ENCODE measurements around the gene LARP1. TPM values are rescaled to one million over a fixed set of nuclear protein-coding genes. Genes with fewer than 3 reads are reported as not detected.

Gene LARP1
- total RNA-seq, 1 donor from 2014 or later: 249 TPM

- H3K9me3 Mint-ChIP-seq: no peaks in the 10 kb centered on the region
- peak overlapping the region; percentile 27 for H3K27ac Mint-ChIP-seq
- no peaks in the 10 kb centered on the region for H3K27me3 Mint-ChIP-seq (ENCODE audit: low read depth)
- DNase-seq (ENCODE audit: low spot score in 2 of 2, unreplicated experiment in 2 of 2): no peak
- no peak overlapping the region for H3K4me3 Mint-ChIP-seq
- H3K4me1 Mint-ChIP-seq: peaks cover 47% of the 10 kb centered on the region
- no peak for TF ChIP-seq CTCF (IDR thresholded peaks at IDR 0.05; ENCODE audit: unreplicated experiment)
- no peaks in the 10 kb centered on the region for H3K36me3 Mint-ChIP-seq
These were observed 13.0 kb downstream of the LARP1 start for GRCh38 chr5:154768207-154768606.

- no peaks in the 10 kb centered on the region for H3K36me3 Mint-ChIP-seq
- peaks cover 51% of the 10 kb centered on the region for H3K4me1 Mint-ChIP-seq
- no peak for TF ChIP-seq CTCF (IDR thresholded peaks at IDR 0.05; ENCODE audit: unreplicated experiment)
- no peaks in the 10 kb centered on the region for H3K9me3 Mint-ChIP-seq
- no peaks in the 10 kb centered on the region for H3K27me3 Mint-ChIP-seq (ENCODE audit: low read depth)
- no peak for DNase-seq (ENCODE audit: low spot score in 2 of 2, unreplicated experiment in 2 of 2)
- peak overlapping the region; percentile 73 for H3K27ac Mint-ChIP-seq
- no peak overlapping the region for H3K4me3 Mint-ChIP-seq
These were observed 14.9 kb downstream of the LARP1 start for GRCh38 chr5:154770111-154770510.

GRCh38 chr5:154771383-154771901 lies 16.3 kb downstream of the LARP1 start:
- Mint-ChIP-seq H3K9me3 (no peaks in the 10 kb centered on the region), H3K27me3 (ENCODE audit: low read depth) (no peaks in the 10 kb centered on the region), H3K27ac (peak overlapping the region; percentile 90), H3K4me1 (peaks cover 47% of the 10 kb centered on the region), H3K36me3 (no peaks in the 10 kb centered on the region), H3K4me3 (no peak overlapping the region)
- TF ChIP-seq CTCF (IDR thresholded peaks at IDR 0.05; ENCODE audit: unreplicated experiment): no peak
- DNase-seq (ENCODE audit: low spot score in 2 of 2, unreplicated experiment in 2 of 2): no peak

- peaks cover 34% of the 10 kb centered on the region for H3K4me1 Mint-ChIP-seq
- H3K27ac Mint-ChIP-seq: peak overlapping the region; percentile 0
- H3K36me3 Mint-ChIP-seq: no peaks in the 10 kb centered on the region
- DNase-seq (ENCODE audit: low spot score in 2 of 2, unreplicated experiment in 2 of 2): no peak
- H3K27me3 Mint-ChIP-seq (ENCODE audit: low read depth): no peaks in the 10 kb centered on the region
- H3K9me3 Mint-ChIP-seq: no peaks in the 10 kb centered on the region
- no peak overlapping the region for H3K4me3 Mint-ChIP-seq
- TF ChIP-seq CTCF (IDR thresholded peaks at IDR 0.05; ENCODE audit: unreplicated experiment): no peak
These were observed 18.1 kb downstream of the LARP1 start for GRCh38 chr5:154773326-154773725.

- Mint-ChIP-seq H3K9me3 (no peaks in the 10 kb centered on the region), H3K27ac (peak overlapping the region; percentile 78), H3K36me3 (no peaks in the 10 kb centered on the region), H3K27me3 (ENCODE audit: low read depth) (no peaks in the 10 kb centered on the region), H3K4me3 (no peak overlapping the region), H3K4me1 (peaks cover 13% of the 10 kb centered on the region)
- no peak for TF ChIP-seq CTCF (IDR thresholded peaks at IDR 0.05; ENCODE audit: unreplicated experiment)
- DNase-seq (ENCODE audit: low spot score in 2 of 2, unreplicated experiment in 2 of 2): no peak
These were observed 21.0 kb downstream of the LARP1 start for GRCh38 chr5:154776167-154776566.

GRCh38 chr5:154778534-154778933 lies 23.4 kb downstream of the LARP1 start:
- no peak overlapping the region for H3K27ac Mint-ChIP-seq
- no peaks in the 10 kb centered on the region for H3K36me3 Mint-ChIP-seq
- no peaks in the 10 kb centered on the region for H3K27me3 Mint-ChIP-seq (ENCODE audit: low read depth)
- H3K9me3 Mint-ChIP-seq: no peaks in the 10 kb centered on the region
- no peak for DNase-seq (ENCODE audit: low spot score in 2 of 2, unreplicated experiment in 2 of 2)
- peaks cover 20% of the 10 kb centered on the region for H3K4me1 Mint-ChIP-seq
- no peak for TF ChIP-seq CTCF (IDR thresholded peaks at IDR 0.05; ENCODE audit: unreplicated experiment)
- no peak overlapping the region for H3K4me3 Mint-ChIP-seq

Data from mesothelial cell of epicardium (in vitro differentiated cells).